Hepatocyte (in vitro differentiated cells): ENCODE measurements around the gene RASGEF1C.

ENCODE experiments used
- EZH2 ChIP-seq: fragments of 200-600 bp; sonication (generic); IDR thresholded peaks from 2 replicates; pipeline ENCODE4 v1.6.1; 2016; ENCODE audit warnings: antibody characterized with exemption, mild to moderate bottlenecking, borderline replicate concordance
- TF ChIP-seq, protein P1 (sequence below): fragments of 200-600 bp; sonication (generic); IDR thresholded peaks from 2 replicates; pipeline ENCODE4 v1.5.1; 2016; ENCODE audit warnings: antibody characterized with exemption, mild to moderate bottlenecking; ENCODE audit not compliant: poor library complexity

DNA sequence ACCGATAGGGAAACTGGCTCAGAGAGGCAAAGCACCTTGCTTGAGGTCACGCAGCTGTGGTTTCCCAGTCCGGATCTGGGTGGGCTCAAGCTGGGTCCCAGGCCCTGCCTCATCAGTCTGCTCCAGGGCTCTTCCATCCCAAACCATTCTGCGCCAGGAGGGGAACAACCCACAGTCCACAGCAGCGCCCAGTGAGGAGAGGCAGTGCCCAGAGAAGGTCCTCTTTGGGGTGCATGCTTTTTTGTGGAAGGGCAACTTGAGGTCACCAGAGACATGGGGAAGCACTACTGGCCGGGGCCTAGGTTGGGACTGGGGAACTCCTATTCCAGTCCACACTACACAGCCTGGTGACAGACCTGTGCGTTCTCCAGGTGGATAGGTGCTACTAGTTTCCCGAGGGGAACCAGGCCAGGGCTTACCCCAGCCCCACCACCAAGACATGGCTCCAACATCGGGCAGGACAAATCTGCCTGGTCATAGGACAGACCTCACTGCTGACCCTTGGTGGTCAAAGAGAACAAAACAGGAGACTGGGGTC, 75.0 kb downstream of the RASGEF1C start:
- TF ChIP-seq, protein P1, sequence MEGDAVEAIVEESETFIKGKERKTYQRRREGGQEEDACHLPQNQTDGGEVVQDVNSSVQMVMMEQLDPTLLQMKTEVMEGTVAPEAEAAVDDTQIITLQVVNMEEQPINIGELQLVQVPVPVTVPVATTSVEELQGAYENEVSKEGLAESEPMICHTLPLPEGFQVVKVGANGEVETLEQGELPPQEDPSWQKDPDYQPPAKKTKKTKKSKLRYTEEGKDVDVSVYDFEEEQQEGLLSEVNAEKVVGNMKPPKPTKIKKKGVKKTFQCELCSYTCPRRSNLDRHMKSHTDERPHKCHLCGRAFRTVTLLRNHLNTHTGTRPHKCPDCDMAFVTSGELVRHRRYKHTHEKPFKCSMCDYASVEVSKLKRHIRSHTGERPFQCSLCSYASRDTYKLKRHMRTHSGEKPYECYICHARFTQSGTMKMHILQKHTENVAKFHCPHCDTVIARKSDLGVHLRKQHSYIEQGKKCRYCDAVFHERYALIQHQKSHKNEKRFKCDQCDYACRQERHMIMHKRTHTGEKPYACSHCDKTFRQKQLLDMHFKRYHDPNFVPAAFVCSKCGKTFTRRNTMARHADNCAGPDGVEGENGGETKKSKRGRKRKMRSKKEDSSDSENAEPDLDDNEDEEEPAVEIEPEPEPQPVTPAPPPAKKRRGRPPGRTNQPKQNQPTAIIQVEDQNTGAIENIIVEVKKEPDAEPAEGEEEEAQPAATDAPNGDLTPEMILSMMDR, result no peak
- no peak for TF ChIP-seq EZH2
